HG03039 (cell line): ENCODE results near the gene ADAMTS3.

ENCODE experiments used
- ATAC-seq: cut with Tn5 transposase; IDR thresholded peaks from one replicate; pipeline ENCODE4 v1.9.1; 2021; ENCODE audit warnings: mild to moderate bottlenecking, moderate library complexity; ENCODE audit not compliant: unreplicated experiment

The ADAMTS3 gene

DNA sequence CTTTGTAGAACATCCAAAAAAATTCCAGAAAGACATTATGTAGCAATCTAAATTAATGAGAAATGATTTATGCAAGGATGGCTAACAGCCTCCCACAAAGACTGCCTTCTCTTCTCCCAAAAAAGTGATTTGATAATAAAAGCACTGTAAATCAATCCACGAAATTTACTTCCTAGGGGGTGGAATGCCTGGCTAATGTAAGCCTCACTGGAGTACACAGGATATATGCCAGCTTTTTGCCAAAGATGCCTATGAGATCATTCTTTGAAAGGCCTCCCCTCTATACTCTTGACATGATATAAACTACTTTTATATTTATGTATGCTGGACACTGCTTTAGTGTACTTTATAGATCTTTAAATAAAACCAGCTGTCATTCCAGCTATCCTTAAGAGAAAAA is 211.1 kb downstream of the ADAMTS3 start:
- no peak for ATAC-seq

- no peak for ATAC-seq
These were observed 216.3 kb downstream of the ADAMTS3 start for GRCh38 chr4:72352711-72353110.

DNA sequence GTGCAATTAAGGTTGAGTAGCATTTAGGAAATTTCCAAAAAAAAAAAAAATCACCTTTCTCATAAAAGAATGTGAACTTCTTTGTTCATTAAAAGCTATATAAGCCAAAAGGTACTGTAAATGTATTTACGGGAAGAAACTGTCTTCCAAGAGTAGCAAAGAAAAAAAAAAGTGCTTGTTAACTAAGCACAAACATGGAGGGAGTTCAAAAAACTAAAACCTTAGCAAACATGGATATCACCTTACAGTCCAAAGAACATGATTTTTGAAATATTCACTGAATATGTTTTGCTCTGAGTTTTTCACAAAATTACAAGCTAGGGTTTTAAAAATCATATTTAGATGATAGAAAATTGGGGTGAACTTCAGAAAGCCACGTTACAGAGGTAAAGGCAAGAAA is 217.5 kb downstream of the ADAMTS3 start:
- ATAC-seq = no peak

DNA sequence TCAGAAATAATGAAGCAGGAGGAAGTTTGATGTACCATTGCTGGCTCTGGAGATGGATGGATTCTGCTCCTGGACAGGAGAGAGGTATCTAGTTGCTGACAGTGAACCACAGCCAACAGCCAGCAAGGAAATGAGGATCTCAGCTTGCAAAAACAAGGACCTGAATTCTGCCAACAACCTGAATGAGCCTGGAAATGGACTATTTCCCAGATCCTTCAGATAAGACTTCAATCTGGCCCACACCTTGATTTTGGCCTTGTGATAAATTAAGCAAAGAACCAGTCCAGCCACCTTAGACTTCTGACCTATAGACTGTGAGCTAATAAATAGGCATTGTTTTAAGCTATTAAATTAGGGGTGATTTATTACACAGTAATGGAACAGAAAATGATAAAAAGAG is 220.3 kb downstream of the ADAMTS3 start:
- no peak for ATAC-seq

- no peak for ATAC-seq
These were observed 224.6 kb downstream of the ADAMTS3 start for GRCh38 chr4:72344418-72344817.

GRCh38 chr4:72341432-72341820 is 227.6 kb downstream of the ADAMTS3 start:
- no peak for ATAC-seq

- no peak for ATAC-seq
These were observed 228.1 kb downstream of the ADAMTS3 start for GRCh38 chr4:72340803-72341431.

DNA sequence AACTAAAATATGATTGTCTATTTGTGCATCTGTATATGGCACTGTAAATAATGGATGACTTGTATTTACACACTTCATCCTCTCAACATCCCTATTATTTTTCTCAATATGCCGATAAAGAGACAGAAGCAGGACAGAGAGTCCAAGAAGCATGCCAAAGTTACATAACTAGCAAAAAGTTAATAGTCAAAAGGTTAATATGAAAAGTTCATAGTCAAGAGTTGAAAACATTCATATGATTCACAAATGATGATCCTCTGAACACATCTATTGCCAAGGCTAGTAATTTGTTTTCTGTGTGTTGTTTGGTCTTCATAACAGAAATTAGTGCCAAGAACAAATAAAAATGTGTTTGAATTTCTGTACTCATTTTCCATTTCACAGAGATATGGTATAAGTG is 231.0 kb downstream of the ADAMTS3 start:
- ATAC-seq = no peak

DNA sequence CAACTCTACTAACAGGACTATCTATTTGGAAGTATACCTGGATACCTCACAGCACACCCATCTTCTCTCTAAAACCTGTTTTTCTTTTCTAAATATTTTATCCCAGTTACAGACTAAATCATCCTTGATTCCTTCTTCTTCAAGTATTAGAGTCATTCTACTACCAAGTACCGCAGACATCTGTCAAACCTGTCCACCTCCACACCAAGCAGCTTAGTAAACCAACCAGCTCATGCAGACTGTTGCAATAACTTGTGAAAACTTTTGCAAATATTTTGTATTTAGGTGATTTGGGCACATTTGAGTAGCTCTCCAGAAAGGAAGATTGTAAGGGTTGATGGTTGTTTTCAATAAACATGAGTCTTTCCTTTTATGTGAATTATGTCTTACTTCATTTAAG is 238.6 kb downstream of the ADAMTS3 start:
- ATAC-seq = no peak

DNA sequence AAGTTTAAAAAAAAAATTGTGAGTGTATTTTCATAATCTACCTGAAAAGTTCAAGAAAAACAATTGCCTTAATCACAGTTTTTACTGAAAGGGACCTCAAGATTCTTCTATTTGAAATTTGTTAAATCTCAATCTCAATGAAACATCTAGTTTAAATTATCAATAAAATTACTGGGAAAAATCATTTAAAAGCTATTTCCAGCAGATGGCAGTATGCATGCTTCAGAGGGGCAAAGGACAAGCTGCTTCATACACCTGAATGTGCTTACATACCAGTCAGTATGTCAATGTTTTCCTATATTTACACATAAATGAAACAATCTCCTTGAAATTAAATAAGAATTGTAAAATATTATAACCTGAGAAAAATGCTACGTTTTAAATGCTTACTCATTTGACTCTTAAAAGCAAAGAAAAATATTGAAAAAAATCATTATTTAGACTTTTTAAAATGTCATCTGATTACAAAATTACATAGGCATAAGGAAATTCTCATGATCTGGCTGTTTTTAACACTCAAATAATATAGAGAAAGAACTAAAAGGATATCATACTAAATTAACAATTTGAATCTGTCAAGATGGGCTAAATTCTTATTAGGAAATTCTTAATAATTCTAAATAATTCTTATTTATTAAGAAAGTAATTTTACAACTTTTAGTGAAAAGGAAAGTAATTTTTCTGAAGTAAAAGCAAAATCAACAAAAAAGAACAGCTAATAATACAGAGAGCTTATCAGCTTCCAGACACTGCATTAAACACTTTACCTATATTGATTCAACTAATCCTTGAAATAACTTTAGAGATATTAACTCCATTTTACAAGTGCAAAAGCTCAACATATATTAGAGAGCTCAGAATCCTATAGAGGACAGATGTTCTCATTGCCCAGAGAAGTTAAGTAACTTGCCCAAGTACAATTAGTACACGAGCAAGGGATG is 242.1 kb downstream of the ADAMTS3 start:
- no peak for ATAC-seq

DNA sequence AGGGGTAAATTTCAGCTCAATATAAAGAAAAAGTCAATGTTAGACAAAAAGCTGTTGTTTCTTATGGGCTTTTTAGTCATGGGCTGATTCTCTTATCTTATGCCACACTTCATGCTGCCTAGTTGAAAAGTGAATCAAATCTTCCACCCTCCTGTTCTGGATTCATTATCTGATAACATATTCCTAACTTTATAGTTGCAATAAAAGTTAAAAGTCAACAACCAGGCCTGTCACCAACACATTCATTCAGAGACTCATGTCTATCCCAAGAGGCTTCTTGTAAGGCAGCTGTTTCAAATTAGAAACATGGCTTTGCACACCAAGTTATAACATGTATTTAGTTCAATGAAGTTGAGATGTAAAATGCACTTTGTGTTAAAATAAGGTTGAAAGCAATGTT is 243.8 kb downstream of the ADAMTS3 start:
- no peak for ATAC-seq

GRCh38 chr4:72323227-72323626 is 245.8 kb downstream of the ADAMTS3 start:
- ATAC-seq = no peak

- ATAC-seq = no peak
These were observed 248.6 kb downstream of the ADAMTS3 start for GRCh38 chr4:72320223-72320948.

DNA sequence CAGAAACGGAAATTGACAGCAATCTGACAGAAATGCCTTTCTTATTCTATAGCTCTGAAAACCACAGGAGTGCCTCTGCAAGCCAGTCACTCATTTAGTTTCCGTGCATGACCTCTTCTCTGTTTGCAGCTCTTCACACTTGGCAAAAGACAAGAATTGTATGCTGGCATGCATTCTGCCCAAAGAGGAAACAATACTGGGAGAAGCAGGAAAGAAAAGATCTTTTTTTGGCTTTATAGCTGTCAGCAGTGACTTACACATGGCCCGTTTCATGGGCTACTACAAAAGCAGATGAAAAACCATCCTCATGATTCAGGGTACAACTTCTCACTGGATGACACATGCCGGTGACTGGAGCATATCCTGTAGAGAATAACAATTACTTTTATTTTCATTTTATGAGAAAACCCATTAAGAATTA is 249.4 kb downstream of the ADAMTS3 start:
- no peak for ATAC-seq

DNA sequence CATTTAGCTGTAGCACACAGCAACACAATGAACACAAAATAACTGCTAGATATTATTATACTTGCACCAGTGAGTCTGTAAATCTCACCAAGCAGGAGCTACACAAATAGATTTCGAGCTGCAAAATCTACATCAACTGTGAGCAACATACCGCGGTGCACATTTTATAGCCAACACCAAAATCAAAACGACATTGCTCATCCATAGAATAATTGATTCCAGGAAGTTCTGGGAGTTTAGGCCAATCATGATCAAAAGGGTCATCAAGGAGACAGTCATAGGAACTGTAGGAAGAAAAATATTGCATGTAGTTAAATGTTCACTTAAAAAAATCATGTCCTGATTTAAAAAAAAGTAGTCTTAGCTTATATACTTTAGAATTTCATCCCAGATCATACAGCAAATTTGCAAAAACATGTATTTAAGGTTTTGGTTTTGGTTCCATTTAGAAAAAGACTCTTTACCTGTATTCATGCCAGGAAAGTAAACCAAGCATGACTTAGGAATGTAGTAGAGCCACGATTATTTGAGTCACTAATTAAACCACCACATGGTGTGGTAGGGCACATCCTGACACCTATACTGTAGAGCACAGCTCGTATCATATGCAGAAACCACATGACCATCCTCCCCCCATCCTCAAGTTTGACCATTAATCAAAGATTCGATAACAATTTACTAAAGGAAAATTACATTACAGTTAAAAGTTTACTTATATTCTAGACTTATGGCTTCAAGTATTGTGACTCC is 250.4 kb downstream of the ADAMTS3 start:
- ATAC-seq = no peak

GRCh38 chr4:72314869-72315268 is 254.2 kb downstream of the ADAMTS3 start:
- ATAC-seq = no peak

DNA sequence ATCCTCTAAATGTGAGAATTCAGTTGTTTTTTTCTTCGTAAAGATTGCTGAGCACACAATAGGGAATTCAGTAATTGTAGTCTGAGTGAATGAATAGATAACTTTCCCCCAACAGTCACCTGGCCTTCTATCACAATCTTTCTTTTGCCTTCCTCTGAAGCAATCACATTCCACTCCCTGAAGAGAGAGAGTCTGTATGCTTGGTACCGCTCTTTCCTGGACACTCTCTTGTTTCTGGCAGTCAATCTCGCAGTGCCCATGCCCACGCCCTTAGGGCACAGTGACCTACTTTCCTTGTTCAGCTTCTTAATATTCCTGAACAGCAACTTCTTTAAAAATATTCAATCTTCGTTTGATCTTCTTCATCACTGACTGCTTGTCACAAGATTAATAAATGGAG is 255.9 kb downstream of the ADAMTS3 start:
- ATAC-seq = no peak

- no peak for ATAC-seq
These were observed 256.9 kb downstream of the ADAMTS3 start for GRCh38 chr4:72312032-72312650.

GRCh38 chr4:72311291-72311690 is 257.7 kb downstream of the ADAMTS3 start:
- no peak for ATAC-seq

GRCh38 chr4:72305620-72306019 is 263.4 kb downstream of the ADAMTS3 start:
- no peak for ATAC-seq

- ATAC-seq = no peak
These were observed 263.9 kb downstream of the ADAMTS3 start for GRCh38 chr4:72305080-72305479.
